ENCODE data around the gene AP1S2.
"Not testable (repeated sequence)": the region's sequence is repeated elsewhere in the genome, so short reads cannot be mapped to it uniquely, and the experiment has no call there.

The AP1S2 gene

DNA sequence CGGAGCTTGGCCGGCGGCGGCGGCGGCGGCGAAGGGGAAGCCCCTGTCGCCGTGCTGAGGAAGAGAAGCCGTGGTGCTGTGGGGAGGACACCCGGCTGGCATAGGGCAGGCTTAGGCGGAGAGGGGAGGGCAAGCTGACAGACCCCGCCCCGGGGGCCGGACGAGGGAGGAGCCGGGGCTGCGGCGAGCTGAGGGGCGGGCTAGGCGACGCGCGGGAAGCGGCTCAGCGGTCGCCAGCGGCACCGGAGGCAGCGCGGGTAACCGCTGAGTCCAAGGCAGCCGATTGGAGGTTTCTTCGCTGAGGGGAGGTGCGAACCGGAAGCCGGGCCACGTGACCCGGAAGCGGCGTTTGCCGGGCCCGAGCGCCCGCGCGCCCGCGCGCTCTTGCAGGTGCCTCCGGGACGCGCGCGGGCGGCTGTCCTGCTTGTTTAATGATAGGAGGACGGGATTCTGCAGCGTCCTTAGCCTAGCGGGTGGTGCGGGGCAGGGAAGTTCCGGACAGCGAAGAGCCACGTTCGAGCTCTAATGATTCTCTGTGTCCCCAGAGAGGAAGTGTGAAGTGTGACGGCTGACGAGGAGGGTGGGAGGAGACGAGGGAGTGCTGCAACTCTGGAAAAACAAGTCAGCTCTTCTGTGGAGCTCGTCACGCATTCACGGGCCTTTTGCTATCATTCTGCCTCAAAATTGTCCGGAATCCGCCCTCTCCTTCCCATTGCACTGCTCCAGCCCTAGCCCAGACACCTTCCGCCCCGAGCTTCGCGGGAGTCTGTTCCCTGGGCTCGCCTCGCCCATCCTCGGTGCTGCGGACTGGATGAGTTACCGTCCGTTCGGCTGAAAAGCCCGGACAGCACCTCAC, at the start of gene AP1S2:
TSS of gene AP1S2 (minus strand) at position 102 of the 856 bp plus-strand sequence. CDS start 2,289 bp downstream, outside the sequence.
- DNase-seq = peak; percentile 93

GRCh38 chrX:15903186-15903681, 48.6 kb upstream of the AP1S2 start:
- DNase-seq = peak; percentile 33

- DNase-seq = no peak
Observed at GRCh38 chrX:15895334-15895733, 40.7 kb upstream of the AP1S2 start.

DNA sequence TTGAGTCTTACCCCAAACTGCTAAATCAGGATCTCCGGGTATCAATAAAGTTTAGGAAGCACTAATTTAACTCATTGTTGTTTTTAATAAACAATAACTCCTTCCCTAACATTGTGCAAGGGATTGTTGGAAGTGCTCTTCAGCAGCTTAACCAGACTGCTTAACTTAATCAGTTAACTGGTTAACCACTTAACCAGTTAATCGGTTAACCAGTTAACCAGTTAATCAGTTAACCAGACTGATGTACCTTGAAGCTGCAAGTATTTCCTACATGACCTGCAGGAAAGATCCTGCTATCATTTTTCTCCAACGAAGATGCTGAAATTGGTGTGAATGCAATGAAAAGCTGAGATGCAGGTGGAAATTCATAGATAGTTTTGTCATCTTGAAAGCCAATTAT, 40.1 kb upstream of the AP1S2 start:
- no peak for DNase-seq

GRCh38 chrX:15890463-15890862, 35.9 kb upstream of the AP1S2 start:
- no peak for DNase-seq

DNA sequence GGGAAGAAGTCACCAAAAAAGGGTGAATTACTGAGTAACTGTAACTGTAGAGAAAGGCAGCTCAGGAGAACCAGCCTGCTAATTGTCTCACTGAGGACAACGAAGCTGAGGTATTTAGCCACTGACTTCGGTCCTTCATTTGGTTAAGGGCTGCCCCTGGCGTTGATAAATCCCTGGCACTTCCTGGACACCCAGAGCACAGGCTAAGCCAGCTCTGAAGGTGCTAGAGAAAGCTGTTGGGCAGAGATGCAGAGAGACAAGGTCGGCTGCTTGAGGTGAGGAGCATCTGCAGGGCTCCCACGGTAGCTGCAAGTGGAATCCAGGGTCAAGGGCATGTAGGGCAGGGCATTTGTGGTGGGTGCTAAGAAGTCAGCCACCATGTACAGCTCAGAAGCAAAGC, 33.4 kb upstream of the AP1S2 start:
- DNase-seq = no peak

DNA sequence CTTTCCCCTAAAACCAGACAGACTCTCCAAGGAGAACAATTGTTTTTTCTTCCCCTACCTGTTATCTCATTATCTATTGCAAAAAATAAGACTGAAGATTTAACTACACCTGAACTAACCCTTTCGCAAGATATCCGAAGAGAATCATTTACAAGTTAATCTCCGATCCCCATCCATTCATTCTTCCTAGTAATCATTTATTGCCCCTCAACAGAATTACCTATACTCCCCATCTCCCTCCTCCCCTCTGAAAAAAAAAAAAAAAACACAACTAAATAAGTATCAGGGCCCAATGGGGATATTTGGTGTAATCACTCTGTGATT, 28.9 kb upstream of the AP1S2 start:
- no peak for DNase-seq

DNA sequence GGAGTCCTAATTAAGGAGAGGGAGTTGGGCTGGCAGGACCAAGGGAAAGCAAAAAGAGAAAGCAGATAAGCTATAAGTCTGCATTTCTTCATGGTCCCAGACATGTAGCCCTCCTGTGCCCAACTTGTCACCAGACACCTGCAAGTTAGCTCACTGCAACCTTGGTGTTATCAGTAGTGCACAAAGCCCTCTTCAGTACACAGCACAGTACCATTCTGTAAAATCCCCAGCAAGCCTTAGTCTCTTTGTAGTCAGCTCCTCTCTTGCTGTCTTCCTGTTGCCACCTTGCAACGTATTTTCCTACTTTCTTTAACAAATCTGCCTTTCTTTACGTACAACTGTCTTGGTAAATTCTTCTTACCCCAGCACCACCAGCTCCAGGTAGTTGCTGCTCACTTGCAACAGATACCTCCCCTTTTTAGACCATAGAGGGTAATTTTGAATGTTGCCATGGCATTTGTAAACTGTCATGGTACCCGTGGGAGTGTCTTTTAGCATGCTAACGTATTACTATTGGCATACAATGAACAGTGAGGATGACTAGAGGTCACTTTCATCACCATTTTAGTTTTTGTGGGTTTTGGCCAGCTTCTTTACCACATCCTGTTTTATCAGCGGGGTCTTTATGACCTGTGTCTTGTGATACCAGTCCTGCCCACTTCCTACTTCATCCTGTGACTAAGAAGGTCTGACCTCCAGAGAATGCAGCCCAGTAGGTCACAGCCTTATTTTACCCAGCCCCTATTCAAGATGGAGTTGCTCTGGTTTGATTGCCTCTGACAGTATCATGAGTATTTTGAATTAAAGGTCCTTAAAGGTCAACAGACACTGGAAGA, 28.3 kb upstream of the AP1S2 start:
- no peak for DNase-seq

DNA sequence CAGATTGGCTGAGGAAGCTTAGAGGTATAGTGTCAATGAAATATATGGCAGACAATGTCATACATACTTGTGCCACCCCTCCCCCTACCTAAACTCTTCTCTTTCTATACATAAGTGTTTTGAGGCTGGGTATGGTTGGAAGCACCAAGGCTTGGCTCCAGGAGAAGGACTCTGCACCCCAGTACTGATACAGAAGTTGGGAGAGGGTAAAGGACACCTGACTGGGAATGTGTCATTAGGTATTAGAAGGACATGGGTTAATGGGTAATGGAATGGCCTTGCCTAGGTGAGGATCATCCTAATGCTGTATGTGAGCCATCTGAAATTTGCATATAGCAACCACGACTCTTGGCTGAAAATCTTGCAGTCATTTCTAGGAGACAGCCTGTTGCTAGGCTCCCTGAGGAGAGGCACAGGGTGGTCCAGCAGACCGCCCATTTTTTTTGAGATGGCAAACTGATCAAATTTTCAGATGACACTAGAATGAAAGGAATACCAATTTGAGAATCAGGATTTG, 26.8 kb upstream of the AP1S2 start:
- DNase-seq = no peak

DNA sequence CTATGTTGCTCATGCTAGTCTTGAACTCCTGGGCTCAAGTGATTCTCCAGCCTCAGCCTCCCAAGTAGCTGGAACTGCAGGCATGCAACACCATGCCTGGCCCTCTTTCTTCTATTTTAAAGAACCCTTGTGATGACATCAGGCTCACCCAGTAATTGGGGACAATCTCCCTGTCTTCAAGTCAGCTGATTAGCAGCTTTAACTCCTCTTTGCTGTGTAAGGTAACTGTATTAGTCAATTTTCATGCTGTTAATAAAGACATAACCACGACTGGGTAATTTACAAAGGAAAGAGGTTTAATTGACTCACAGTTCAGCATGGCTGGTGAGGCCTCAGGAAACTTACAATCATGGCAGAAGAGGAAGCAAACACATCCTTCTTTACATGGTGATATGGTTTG, 23.3 kb upstream of the AP1S2 start:
- DNase-seq = not testable (repeated sequence)

- DNase-seq = no peak
Observed at GRCh38 chrX:15877380-15877779, 22.8 kb upstream of the AP1S2 start.

DNA sequence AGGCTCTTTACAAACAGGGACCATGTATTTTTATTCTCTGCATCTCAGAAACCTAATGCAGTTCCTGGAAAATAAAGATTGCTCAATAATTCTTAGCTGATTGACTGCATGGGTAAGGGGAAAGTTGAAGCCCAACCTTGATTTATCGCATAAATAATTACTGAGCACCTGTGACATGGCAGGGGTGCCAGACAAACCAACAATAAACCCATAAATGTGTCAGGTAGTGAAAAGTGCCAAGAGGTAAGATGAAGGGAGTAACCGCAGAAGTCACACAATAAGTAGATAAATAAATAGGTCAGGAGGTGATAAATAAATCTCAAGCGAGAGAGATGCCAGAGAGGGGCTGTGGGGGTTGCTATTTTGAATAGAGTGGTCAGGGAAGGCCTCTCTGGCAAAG, 20.1 kb upstream of the AP1S2 start:
- peak; percentile 8 for DNase-seq

DNA sequence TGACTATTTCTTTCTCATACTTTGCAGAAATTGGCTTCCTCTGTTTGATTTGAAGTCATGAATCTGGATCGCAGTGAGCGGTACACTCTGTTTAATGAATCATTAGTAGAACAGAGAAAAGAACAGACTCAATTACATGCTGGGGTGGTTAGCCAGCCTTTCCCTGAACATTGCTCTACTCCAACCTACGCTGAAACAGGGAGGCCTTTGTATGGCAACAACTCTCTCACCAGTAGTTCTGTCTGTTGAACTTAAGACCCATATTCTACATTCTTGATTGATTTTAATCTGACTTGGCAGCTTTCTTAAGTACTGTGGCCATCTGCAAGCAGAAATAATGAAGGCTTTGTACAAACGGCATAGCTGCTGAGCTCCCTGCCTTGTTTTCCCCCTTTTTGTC, 19.0 kb upstream of the AP1S2 start:
- DNase-seq = peak; percentile 2

DNA sequence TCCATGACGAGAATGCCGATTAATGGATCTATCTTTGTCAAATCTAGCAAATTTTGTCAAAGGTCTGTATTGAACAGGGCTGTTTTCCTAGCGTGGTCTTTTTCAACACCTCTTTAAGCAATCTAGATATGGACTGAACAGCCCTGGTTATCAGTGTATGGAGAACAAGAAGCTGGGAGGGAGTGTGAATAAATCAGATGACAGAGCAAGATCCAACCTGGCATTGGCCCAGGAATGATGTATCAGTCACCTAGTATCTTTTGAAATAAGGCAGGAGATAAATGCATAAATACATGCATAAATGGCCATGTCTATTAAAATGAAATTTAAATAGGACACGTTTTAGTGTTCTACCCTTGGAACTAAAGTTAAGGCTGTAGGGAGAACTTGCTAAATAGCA, 15.7 kb upstream of the AP1S2 start:
- no peak for DNase-seq

- no peak for DNase-seq
Observed at GRCh38 chrX:15869695-15870094, 15.1 kb upstream of the AP1S2 start.

DNA sequence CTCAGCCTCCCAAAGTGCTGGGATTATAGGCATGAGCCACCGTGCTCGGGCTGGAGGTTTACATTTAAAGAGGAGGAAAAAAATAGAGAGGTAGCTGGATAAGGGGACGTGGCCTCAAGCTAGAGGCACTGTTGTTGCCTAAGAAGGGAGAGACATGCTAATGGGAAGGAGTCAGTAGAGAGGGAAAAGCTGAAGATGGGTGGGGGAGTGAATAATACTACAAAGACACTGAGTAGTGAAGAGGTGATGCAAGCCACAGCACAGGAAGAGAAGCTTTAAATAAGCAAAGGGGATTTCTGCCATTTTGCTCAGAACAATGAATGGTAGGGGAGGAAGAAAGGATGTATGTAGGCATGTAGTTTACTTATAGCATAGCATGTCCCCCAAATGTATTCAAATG, 11.5 kb upstream of the AP1S2 start:
- DNase-seq = no peak

DNA sequence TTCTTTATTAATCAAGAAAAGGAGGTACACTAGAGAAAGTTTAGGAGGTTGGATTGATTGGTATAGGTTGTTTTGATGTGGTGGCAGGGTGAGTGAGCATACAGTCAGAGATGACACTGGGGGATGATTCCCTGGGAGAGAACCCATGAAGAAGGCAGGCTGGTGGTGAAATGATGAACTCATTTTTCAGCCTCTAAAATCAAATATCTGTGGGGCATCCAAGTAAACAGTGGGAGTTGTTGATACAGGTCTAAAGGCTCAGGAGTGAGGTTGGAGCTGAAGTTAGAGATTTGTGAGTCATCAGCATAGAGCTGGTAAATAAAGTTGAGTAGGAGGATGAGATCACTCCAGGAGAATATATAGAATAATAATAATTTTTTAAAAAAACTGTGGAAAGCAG, 10.0 kb upstream of the AP1S2 start:
- DNase-seq = no peak

GRCh38 chrX:15864023-15864422, 9.4 kb upstream of the AP1S2 start:
- DNase-seq = no peak

DNA sequence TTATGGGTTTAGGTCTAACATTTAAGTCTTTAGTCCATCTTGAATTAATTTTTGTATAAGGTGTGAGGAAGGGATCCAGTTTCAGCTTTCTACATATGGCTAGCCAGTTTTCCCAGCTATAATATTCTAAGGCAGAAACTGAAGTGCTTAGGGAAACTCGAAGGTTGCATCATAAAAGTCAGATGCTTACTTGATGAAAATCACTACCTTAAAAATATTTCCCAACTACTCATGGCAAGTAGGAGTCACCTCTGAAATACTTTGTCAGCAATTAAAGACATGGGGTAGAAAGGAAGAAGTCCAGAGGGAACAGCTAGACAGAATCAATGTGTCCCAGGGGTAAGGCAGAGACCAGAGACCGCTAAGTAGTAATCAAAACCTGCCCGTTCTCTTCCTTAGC, 6.3 kb upstream of the AP1S2 start:
- DNase-seq = no peak

GRCh38 chrX:15858051-15858450, 3.4 kb upstream of the AP1S2 start:
- DNase-seq = no peak

- no peak for DNase-seq
Observed at GRCh38 chrX:15856636-15857035, 2.0 kb upstream of the AP1S2 start.

GRCh38 chrX:15856222-15856587, 1.6 kb upstream of the AP1S2 start:
- DNase-seq = no peak

DNA sequence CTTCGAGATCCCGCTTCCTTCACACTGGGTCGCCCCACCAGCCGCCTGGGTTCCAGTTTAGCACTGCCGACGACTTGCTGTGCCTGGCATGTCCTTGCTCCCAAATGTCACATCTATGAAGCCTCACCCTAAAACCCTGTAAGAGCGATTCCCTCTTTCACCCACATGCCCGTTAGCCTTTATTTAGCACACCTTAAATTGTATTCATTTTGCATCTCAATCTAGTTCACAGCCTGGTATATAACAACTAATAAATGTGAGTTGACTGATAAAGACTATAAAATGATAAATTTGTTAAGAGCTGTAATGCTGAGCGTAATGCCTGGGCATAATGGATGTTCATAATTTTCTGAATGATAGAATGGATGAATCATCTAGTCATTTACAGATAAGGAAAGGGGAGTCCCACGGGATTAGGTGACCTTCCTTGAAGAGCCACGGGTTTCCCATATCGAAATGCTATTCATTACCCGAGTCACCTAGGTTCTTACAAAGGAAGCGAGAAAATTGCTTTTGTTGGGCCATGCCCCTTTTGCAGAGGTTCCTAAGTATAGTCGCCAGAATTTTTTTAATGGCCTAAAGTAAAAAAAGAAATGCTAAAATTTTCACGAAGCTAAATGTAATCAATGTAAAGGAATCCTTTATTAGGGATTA, 1.1 kb upstream of the AP1S2 start:
- peak; percentile 48 for DNase-seq
